Measurements from ENCODE around the gene TTC28.

TTC28 gene

DNA sequence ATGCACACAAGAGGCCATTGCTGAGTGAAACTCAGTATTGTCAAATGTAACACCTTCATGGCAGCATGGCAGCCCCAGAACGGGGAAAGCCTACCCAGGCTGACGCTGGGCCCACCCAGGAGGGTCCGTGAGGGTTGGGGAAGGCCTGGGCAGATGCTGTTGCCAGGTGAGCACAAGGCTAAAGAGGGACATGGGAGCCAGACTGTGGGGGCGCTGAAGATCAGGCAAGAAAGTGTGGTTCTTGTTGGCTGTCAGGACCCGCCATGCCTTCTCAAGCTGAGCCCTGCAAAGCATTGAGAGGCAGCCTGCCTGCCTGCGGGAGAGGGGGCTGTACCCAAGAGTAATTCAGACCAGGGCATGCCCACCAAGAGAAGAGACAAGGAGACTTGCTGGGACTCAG is 675.6 kb downstream of the TTC28 start:
- DNase-seq (ENCODE audit: low read depth in 2 of 2): no peak

DNA sequence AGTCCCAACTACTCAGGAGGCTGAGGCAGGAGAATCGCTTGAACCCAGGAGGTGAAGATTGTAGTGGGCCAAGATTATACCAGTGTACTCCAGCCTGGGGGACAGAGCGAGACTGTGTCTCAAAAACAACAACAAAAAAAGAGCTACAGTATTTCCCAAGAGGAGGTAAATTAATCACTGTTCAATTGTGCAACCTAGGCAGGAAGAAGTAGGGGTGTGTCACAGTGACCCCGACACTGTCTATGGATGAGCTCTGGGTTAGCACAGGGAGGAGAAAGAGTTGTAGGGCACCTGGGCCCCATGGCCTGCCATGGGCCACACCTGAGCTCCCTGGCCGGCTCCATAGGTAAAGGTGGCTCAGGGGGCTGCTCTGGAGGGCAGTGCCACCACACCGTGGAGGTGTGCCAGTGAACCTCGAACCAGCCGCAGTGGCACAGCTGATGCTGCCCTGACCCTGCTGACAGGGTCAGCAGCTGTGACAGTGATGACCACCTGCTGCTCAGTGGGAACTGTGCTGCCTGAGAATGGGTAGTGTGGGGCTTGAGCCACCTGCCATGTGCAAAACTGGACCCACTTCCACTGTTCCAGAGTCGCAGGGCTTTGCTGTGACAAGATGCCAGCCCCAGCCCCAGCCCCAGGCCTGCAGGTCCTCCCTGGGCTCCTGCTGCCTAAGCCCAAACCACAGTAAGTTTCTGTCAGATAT is 676.6 kb downstream of the TTC28 start:
- DNase-seq (ENCODE audit: low read depth in 2 of 2): no peak

DNA sequence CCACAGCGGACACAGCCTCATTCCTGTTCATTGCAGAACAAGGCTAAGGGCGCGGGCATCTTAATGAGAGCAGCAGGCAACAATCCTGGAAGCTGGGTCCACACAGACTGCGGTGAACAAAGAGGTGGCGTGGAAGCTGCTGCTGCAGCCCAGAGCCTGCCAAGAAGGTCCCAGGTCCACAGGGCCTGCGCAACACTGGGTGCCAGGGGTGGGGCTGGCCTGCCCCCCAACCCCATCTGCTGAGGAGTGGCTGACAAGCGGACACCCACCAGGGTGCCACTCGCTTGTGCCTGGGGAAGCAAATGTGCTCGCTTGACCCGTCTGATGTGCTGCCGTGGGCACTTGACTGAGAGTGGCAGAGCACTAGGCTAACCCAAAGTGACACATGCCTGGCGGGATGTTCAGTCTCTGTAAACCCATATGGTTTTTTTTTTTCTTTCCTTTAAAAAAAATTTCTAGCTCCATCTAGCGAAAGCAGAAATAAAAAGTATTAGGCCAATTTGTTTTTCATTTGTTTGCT is 677.4 kb downstream of the TTC28 start:
- no peak for DNase-seq (ENCODE audit: low read depth in 2 of 2)

DNA sequence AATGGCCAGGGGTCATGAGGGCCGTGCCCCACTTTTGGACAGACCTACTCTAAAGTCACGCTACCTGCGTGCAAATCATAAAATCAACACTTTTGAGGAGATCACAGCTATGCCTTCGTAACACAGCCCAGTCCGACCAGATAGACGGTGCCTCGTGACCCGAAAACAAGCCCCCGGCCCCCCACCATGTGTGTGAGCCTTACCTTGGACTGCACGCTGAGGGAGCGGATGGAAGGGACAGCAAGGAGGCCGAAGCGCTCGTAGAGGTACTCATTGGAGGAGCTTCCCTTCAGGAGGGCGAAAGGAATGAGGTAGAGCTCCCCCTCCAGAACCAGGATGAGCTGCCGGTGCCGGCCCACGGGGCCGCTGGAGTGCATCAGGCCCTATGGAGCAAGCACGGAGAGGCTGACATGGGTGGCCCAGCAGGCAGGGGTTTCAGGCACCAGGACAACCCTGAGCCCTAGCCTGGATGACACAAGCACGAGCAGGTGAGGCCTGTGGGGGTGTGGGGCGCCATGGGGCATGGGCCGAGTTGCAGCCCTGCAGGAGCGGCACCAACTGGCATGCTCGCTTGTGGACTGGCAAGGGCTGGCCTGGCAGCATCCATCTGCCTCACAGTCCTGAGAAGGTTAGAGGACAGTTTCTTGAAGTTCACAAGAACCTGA is 678.3 kb downstream of the TTC28 start:
- no peak for DNase-seq (ENCODE audit: low read depth in 2 of 2)

DNA sequence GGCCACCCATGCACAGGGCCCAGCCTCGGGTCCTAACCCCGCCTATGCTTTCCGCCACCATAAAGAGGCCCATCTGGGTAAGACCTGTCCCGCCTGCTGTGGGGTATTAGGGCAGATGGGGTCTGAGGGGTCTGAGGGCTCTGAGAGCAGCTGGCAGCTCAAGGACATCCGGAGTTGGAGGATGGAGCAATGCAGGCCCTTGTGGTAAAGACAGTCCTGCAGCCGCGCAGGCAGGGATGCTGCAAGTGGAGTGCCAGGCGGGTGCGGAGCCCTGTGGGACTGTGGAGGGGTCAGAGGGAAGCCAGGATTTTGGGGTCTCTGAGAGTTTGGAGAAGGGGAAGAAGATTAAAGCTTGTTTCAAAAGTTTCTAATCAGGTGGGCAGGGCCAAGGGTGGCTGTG is 679.3 kb downstream of the TTC28 start:
- DNase-seq (ENCODE audit: low read depth in 2 of 2): no peak

DNA sequence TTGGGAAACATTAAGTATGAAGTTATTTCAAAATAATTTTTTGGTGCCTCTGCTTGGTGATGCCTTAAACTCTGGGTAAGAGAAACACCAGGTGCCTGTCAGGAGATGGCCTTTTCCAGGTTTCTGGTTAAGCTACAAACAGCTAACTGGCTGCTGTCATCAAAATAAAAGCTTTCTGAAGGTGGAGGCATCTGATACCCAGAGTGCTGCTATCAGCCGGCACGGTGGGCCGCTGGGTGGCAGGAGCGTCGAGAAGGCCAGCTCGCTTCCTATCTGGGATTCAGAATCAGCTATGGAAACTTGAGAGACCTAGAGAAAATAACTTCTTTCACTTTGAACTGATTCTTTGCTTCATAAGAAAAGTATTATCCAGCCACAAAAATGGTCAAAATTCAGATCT is 679.8 kb downstream of the TTC28 start:
- DNase-seq (ENCODE audit: low read depth in 2 of 2): no peak

DNA sequence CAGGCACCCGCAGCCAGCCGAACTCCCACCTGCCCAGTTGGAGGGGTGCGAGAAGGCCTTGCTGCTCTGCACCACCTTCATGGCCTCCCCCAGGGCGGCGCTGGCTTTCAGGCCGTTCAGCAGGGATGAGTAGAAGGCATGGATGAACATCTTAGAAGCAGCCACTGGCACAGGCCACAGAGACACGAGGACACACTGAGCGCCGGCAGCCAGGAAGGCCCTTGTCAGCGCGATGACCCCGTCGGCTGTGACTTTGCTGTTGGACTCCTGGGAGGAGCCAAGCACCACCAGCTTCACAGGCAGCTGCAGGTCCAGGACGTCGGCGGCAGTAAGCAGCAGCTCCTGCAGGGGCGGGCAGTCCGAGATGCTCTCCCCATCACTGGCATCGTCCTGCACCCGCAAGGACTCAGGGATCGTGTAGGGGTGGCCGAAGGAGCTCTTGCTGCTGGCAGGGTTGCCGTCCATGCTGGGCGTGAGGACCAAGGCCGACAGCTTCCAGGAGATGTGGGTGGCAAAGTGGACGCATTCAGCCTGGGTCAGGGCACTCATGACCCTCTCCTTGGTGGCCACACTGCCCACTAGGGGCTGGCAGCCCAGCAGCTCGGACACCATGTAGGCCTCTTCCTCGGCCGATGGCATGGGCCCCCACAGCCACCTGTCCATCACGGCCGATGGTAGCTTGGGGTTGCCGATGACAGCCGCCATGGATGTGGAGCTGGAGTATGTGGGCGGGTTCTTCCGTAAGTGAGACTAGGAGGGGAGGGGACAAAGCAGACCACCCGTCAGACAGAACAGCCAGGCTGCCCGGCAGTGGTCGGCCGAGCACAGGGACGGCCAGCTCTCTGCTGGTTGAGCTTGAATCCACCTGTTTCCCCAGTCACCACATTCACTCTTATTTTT is 680.9 kb downstream of the TTC28 start:
- DNase-seq (ENCODE audit: low read depth in 2 of 2): no peak

DNA sequence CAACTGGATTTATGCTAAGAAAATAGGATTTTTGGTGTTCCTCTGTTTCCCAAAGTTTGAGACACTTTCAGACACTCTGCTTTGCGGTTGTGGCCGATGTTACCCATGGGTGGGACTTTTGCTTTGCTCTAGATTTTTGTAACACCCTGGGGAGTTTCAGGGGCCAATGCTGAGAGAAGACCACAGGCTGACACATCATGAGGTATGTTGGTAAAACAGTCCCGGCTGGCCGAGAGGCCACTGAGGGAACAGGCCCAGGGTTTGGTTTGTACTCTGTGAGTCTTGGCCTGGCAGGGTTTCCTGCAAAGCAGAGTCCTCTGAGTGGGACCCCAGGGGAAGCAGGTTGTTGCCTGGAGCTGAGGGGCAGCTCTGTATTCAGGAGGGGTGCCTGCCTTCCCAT is 682.1 kb downstream of the TTC28 start:
- DNase-seq (ENCODE audit: low read depth in 2 of 2): no peak

DNA sequence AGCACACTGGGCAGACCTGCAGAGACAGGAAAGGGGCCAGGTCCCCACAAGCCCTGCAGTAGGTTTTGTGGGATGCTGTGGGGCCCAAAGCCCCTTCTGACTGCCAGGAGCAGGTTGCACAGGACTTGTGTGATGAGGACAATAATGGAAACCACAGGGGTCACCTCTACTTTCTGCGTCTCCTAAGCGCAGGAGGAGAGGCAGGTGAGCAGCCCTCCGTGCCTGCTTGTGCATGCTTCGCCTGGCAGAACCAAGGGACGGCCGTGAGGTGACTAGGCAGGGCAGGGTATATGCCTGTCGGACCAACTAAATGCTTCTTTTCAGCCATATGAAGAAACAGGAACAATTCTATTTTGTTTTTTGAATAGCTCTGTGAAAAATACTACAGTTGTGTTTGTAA is 682.7 kb downstream of the TTC28 start:
- no peak for DNase-seq (ENCODE audit: low read depth in 2 of 2)

DNA sequence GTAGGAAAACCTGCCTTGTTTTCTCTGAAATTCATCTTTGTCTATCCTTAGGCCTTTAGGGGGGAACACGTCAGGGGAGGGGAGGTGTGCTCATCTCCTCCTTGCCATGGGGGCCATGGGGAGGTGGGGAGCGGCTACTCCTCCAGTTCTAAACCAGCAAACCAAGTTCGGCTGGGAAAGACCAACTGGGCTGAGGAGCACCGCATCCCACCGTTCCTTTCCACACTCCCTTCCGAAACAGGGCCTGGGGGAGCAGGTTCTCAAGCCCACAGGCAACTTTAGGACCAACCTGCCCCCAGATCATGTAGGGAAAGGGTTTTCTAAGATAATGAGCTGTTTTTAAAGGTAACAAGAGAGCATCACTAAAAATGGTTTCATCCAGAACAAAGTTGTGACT is 683.1 kb downstream of the TTC28 start:
- DNase-seq (ENCODE audit: low read depth in 2 of 2): no peak

DNA sequence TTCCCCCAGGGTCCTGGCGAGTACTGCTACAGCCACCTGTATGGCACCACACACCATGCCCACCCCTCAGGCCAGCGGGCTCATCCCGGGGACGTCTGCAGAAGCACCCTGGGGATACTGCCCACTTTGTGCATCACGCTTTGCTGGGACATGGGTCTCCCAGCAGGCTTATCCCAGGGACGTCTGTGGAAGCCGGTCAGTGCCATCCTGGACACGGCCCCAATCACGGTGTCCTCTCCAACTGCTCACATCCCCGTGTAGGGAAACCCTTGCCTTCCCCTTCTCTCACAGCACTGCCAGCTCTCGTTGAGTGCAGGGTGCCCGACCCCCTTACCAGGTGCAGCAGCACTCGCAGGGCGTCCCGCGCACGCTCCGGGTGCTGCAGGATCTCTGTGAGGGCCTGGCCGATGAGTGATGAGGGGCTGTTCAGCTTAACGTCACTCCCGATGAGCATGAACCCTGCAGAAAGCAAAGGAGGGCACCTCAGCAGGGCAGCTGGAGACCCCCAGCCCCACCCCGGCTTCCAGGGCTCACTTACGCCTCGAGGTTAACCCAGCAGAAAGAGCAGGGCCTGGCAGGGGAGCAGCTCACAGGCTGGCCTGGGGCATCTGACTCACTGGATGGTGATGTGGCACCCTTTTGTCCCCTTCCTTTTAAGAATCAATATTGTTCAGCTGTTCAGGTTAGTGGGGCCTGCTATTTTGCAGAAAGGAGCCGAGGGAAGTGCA is 683.7 kb downstream of the TTC28 start:
- DNase-seq (ENCODE audit: low read depth in 2 of 2): no peak

DNA sequence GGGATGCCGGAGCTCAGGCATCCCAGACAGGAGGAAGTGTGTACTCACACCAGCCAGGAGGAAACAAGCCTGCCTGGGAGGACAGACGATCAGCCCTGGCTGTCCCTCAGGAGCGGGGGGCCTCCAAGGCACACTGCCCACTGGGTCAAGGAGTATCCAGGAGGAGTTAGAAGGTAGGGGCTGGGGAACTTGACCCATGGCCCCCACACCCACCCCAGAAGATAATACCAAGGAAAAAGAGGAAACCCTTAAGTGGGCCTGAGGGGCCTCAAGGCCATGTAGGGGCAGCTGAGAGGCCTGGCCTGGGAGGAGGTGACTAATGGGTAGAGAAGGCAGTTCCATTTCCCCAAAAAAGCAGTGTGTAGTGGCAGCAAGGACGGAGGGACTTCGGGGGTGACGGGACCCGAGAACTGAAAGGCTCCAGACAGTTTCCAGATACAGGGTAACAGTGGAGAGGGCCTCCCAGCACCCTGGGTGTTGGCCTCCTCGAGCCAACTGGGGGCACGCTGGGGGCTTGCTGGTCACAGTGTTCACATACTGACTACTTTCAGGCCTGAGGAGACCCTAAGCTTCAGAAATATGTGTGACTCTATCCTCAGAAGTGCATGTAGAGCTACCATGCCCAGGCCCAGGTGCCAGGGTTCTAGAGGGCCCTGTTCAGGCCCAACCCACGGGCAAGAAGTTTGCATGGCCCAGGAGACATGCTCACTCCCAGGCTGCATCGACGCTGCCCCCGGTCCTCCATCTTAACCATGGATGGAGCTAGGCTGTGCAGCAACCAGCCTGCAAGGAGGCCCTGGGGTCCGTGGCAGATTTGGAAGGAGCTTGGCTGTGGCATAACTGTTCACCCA is 684.9 kb downstream of the TTC28 start:
- no peak for DNase-seq (ENCODE audit: low read depth in 2 of 2)

DNA sequence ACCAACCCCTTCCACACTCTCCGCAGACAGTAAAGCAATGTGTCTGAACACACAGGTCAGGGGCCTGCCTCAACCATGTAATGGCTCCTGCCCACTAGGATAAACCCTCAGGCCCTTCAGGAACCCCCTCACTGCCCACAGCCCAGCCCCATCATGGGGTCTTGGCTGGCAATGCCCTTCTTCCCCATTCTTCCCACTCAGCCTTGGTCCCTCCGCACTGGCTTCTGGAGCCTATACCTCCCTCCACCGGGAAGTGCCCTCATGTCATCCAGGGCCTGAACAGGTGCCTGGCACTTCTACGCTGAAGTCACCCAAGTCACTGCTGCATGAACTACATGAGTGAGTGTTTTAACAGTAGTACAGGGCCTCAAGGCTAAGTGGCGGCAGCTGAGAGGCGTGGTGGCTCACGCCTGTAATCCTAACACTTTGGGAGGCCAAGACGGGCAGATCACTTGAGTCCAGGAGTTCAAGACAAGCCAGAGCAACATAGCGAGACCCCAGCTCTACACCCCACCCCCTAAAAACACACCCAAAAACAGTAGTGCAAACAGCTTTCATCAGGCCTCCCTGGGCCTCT is 685.8 kb downstream of the TTC28 start:
- DNase-seq (ENCODE audit: low read depth in 2 of 2): no peak

DNA sequence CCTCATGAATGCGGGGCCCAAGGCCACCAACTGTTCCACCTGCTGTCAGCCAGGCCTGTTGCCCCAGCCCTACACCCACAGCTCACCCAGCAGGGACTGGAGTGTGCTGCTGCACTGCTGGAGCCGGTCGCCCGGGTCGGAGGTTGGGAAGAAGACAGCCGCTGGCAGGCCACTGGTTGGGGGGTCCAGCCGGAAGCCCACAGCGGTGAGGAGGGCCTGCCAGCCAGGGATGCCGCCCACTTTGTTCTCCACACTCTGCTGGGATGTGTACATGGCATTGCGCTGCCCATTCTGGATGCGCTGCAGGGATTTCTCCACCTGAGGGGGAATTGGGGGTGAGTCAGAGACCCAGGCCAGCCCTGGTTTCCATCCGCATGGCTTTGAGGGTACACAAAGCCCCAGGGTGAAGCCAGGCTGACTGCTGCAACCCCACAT is 686.4 kb downstream of the TTC28 start:
- DNase-seq (ENCODE audit: low read depth in 2 of 2): no peak

DNA sequence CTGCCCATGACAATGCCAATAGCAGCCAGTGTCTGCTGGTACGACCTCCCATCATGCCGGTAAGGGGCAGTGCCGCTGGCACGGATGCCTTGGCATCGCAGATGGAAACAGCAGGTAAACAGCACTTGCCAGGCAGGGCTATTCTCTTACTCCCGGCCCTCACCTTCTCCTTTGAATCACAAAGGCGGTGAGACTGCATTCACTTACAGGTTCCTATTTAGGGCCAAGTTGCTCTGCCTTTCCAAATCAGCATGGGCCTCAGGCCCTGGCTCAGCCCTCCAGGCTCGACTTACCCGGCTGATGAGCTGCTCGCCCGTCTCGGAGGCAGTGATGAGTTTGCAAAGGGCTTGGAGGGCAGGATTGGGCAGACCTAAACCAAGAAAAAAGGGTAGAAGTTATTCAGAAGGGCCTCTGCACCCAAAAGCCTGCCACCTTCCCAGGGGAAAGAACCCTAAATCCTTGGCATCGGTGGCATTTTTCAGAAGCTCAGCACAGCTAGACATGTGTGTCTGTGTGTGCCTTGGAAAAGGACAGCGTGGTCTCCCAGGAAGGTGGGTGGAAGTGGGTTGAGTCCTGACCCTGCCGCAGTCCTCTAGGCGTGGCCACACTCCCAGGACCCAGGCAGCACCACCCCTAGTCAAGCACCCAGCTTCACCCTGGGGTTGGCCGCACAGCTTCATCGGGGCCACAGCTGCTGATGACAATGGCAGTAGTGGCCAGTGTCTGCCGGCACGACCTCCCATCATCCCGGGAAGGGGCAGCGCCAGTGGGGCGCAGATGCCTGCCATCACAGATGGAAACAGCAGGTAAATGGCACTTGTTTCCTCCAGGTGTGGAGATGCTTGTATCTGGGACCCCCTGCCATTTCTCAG is 687.1 kb downstream of the TTC28 start:
- no peak for DNase-seq (ENCODE audit: low read depth in 2 of 2)

DNA sequence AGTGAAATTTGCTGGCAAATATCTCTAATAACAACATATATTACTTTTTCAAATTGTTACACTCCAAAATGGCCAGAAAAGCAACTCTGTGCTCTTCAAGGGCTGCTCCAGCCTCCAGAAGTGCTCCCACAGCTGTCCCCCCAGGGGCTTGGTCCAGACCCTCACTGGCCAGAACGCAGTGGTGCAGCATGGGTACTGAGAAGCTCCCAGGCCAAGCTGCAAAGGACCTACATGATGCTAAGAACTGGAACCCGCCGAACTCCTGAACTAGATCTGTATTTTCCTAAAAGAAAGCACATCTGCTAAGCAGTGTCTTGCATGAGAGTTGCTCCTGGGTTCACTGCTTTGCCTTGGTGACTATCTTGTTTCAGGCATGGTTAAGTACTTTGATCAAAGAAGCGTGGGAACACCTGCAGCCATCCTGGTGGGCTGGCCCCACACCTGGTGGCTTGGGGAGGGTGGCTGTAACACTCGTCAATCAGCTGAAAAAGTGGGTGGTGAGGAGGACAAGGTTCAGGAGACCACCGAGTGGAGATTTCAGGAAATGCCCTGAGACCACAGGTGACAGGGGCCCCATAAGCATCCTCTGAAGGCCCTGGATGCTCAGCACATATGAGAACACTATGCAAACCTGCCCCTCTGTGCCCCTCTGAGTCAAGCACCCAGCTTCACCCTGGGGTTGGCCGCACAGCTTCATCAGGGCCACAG is 687.9 kb downstream of the TTC28 start:
- DNase-seq (ENCODE audit: low read depth in 2 of 2): no peak

DNA sequence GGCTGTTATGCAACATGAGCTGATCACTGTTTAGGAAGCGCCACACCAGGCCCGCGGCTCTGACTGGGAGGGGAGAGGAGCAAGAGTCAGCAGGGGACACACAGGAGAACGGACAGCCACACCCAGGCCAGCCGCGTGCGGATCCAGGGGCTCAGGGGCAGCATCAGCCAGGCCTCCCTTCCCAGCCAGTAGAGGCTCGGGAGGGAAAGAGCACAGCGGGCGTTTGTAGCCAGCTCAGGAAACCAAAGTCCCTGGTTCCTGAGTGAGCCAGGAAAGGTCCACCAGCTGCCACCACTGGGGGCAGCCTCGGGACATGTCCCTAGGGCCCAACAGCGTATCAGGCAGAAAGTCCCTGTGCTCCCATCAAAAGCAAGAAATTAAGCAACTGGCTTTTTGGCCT is 688.8 kb downstream of the TTC28 start:
- no peak for DNase-seq (ENCODE audit: low read depth in 2 of 2)

DNA sequence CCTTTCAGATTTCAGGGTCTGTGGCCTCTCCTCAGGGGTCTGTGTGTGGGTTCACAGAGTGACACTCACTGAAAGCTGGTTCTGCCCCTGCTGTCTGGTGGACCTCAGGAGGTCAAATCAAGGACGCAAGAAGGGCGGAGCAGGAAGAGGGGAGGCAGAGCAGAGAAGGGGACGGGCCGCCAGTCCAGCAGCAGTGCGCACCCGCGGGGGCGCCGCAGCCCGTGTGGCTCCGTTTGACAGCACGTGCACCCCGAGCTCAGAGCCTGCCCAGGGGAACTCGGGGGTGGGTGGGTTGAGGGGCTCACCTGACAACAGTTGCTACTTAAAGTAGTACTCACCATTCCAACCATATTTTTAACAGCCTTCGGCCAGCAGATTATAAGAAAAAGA is 689.2 kb downstream of the TTC28 start:
- DNase-seq (ENCODE audit: low read depth in 2 of 2): no peak
